A549 treated with CORT108297 at 1 μM for 4 hours (cell line): Measurements from ENCODE around the gene FADD. TPM values are rescaled to one million over a fixed set of nuclear protein-coding genes. Genes with fewer than 3 reads are reported as not detected.

Experiments
- total RNA-seq: library from RNA; stranded (reverse); fragments of 200-300 nt; extraction: Qiagen RNA extraction; gene quantifications from 5 replicates; pipeline ENCODE4 v1.2.3, GENCODE V29; 2022

Gene FADD, protein sequence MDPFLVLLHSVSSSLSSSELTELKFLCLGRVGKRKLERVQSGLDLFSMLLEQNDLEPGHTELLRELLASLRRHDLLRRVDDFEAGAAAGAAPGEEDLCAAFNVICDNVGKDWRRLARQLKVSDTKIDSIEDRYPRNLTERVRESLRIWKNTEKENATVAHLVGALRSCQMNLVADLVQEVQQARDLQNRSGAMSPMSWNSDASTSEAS
- total RNA-seq, result 58.5 to 77.7 TPM (median 71.3 TPM) in 5 replicates

DNA sequence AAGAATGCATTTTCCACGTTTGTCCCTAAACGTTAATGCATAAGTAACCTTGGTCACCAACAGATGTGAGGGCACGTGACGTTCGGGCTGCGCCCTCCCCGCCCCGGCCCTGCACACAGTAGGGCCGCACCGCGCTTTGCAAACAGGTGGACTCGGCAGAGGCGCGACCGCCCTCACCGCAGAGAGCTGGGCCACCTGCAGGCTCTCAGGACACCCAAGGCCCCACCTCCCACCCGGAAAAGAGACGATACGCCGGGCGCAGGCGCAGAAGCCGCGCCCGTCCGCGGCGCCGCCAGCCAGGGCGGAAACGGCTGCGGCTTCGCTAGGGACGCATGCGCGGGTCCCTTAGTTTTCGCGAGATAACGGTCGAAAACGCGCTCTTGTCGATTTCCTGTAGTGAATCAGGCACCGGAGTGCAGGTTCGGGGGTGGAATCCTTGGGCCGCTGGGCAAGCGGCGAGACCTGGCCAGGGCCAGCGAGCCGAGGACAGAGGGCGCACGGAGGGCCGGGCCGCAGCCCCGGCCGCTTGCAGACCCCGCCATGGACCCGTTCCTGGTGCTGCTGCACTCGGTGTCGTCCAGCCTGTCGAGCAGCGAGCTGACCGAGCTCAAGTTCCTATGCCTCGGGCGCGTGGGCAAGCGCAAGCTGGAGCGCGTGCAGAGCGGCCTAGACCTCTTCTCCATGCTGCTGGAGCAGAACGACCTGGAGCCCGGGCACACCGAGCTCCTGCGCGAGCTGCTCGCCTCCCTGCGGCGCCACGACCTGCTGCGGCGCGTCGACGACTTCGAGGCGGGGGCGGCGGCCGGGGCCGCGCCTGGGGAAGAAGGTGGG, at the start of gene FADD:
TSS of gene FADD (plus strand) at position 377 of the 831 bp plus-strand sequence. CDS start at position 541, 164 bp downstream.

Other genes starting within 250 kb of the FADD start
- gene ANO1, start 125.0 kb upstream of the FADD start, total RNA-seq, result 1.2 to 2.0 TPM (median 1.4 TPM) in 5 replicates
- gene PPFIA1, start 67.4 kb downstream of the FADD start, total RNA-seq, result 26.3 to 32.2 TPM (median 29.3 TPM) in 5 replicates
- gene CTTN, start 195.2 kb downstream of the FADD start, total RNA-seq, result 216 to 223 TPM (median 221 TPM) in 5 replicates